IMR-90 (cell line): Measurements from ENCODE around the gene SSTR4. TPM values are rescaled to one million over a fixed set of nuclear protein-coding genes. Genes with fewer than 3 reads are reported as not detected.

ENCODE experiments used
- ATAC-seq: fragments of 200-7000 bp; cut with Tn5 transposase; 2 replicates; pipeline ENCODE4 v1.9.1; 2020; ENCODE audit warnings: low read depth, mild to moderate bottlenecking, moderate library complexity
- BruUV-seq: library from RNA; stranded (reverse); fragments of 400-500 nt; replicated peaks from 2 replicates; lab custom pipeline; 2021; lab: Mats Ljungman, UMichigan
- CTCF ChIA-PET: fragments of 300-600 bp; formaldehyde crosslinking; extraction: SDS; loops from one replicate; lab custom pipeline; 2021; ENCODE audit warnings: antibody characterized with exemption; lab: Yijun Ruan, JAX
- POLR2A ChIA-PET: fragments of 300-600 bp; sonication (Branson Sonifier 250); formaldehyde crosslinking; loops from one replicate; lab custom pipeline; 2022; ENCODE audit warnings: antibody characterized with exemption; ENCODE audit not compliant: unreplicated experiment; lab: Charles Lee
- DNase-seq: peaks from one replicate; pipeline ENCODE4 v3.0.0; 2013
- H2AFZ ChIP-seq: replicated peaks from 2 replicates; pipeline ENCODE3; 2013; ENCODE audit warnings: low read length, mild to moderate bottlenecking; ENCODE audit not compliant: poor library complexity
- H2AK5ac ChIP-seq: 2 replicates; pipeline ENCODE4 v1.6.1; 2013; ENCODE audit warnings: low read depth, low read length, inconsistent platforms
- H2AK9ac ChIP-seq: replicated peaks from 2 replicates; pipeline ENCODE3; 2013; ENCODE audit warnings: mild to moderate bottlenecking, low read depth, low read length, moderate library complexity; ENCODE audit not compliant: poor library complexity
- H2BK120ac ChIP-seq: 2 replicates; pipeline ENCODE4 v1.6.1; 2013; ENCODE audit warnings: low read depth, low read length, inconsistent platforms
- H2BK15ac ChIP-seq: 3 replicates; pipeline ENCODE4 v1.6.1; 2013; ENCODE audit warnings: low read depth, low read length, inconsistent platforms
- H2BK20ac ChIP-seq: 2 replicates; pipeline ENCODE4 v1.6.1; 2013; ENCODE audit warnings: low read depth, mild to moderate bottlenecking, inconsistent platforms, low read length, moderate library complexity
- H2BK5ac ChIP-seq: 2 replicates; pipeline ENCODE4 v1.6.1; 2013; ENCODE audit warnings: mild to moderate bottlenecking, low read depth, low read length, inconsistent platforms; ENCODE audit not compliant: poor library complexity, severe bottlenecking
- H3K14ac ChIP-seq: replicated peaks from 2 replicates; pipeline ENCODE4 v1.6.1; 2013; ENCODE audit warnings: low read depth, low read length, inconsistent platforms
- H3K18ac ChIP-seq: 2 replicates; pipeline ENCODE4 v1.6.1; 2013; ENCODE audit warnings: low read depth, low read length, control low read depth
- H3K23ac ChIP-seq: 2 replicates; pipeline ENCODE4 v1.6.1; 2013; ENCODE audit warnings: low read depth, low read length, inconsistent platforms
- H3K27ac ChIP-seq: 2 replicates; pipeline ENCODE4 v1.5.1; 2013; ENCODE audit warnings: mild to moderate bottlenecking, control low read depth, low read length; ENCODE audit not compliant: insufficient read depth
- H3K27me3 ChIP-seq: 2 replicates; pipeline ENCODE4 v1.6.1; 2013; ENCODE audit warnings: low read length; ENCODE audit not compliant: control insufficient read depth, insufficient read depth
- H3K36me3 ChIP-seq: 2 replicates; pipeline ENCODE4 v1.6.1; 2013; ENCODE audit warnings: low read length, mixed read lengths; ENCODE audit not compliant: control insufficient read depth, insufficient read depth
- H3K4ac ChIP-seq: 2 replicates; pipeline ENCODE4 v1.6.1; 2013; ENCODE audit warnings: low read depth, low read length, inconsistent platforms
- H3K4me1 ChIP-seq: 2 replicates; pipeline ENCODE4 v1.6.1; 2013; ENCODE audit warnings: low read length, mixed read lengths; ENCODE audit not compliant: control insufficient read depth, insufficient read depth
- H3K4me2 ChIP-seq: 2 replicates; pipeline ENCODE4 v1.6.1; 2013; ENCODE audit warnings: low read depth, mild to moderate bottlenecking, control low read depth, low read length, moderate library complexity
- H3K4me3 ChIP-seq: 2 replicates; pipeline ENCODE4 v1.5.1; 2013; ENCODE audit warnings: low read depth, mild to moderate bottlenecking, control low read depth, low read length, moderate library complexity; ENCODE audit not compliant: insufficient read depth
- H3K56ac ChIP-seq: 2 replicates; pipeline ENCODE4 v1.6.1; 2013; ENCODE audit warnings: low read length, inconsistent platforms; ENCODE audit not compliant: insufficient read depth; ENCODE audit errors: extremely low read depth
- H3K79me1 ChIP-seq, 2 experiments: 2 replicates each; pipeline ENCODE4 v1.6.1; 2013; ENCODE audit warnings: low read length in 2 of 2, inconsistent platforms in 1 of 2, low read depth in 1 of 2
- H3K9ac ChIP-seq: 2 replicates; pipeline ENCODE4 v1.6.1; 2013; ENCODE audit warnings: low read depth, low read length, control low read depth
- H3K9me1 ChIP-seq: 2 replicates; pipeline ENCODE4 v1.6.1; 2013; ENCODE audit warnings: low read length, inconsistent platforms; ENCODE audit not compliant: insufficient read depth
- H3K9me3 ChIP-seq: 2 replicates; pipeline ENCODE4 v1.6.1; 2013; ENCODE audit warnings: low read length; ENCODE audit not compliant: control insufficient read depth, insufficient read depth
- H4K20me1 ChIP-seq: 2 replicates; pipeline ENCODE4 v1.6.1; 2013; ENCODE audit warnings: low read length, inconsistent platforms; ENCODE audit not compliant: insufficient read depth
- H4K5ac ChIP-seq: 2 replicates; pipeline ENCODE4 v1.6.1; 2013; ENCODE audit warnings: mild to moderate bottlenecking, low read depth, low read length, control low read depth
- H4K8ac ChIP-seq, 2 experiments: 2 replicates each; pipeline ENCODE4 v1.6.1; 2013; ENCODE audit warnings: low read depth in 2 of 2, low read length in 2 of 2, control low read depth in 1 of 2, inconsistent platforms in 1 of 2
- H4K91ac ChIP-seq: 2 replicates; pipeline ENCODE4 v1.6.1; 2013; ENCODE audit warnings: low read depth, low read length, inconsistent platforms; ENCODE audit not compliant: insufficient read depth
- BHLHE40 ChIP-seq: fragments of 150-350 bp; IDR thresholded peaks from 2 replicates; pipeline ENCODE4 v1.6.1; 2016; ENCODE audit warnings: mild to moderate bottlenecking, low read depth, low read length
- CHD1 ChIP-seq: IDR thresholded peaks from 2 replicates; pipeline ENCODE4 v1.6.1; 2012; ENCODE audit warnings: low read depth, low read length, improper control_type of control experiment
- MAFK ChIP-seq: IDR thresholded peaks from 2 replicates; pipeline ENCODE4 v1.6.1; 2012; ENCODE audit warnings: low read depth, low read length, improper control_type of control experiment
- RAD21 ChIP-seq: IDR thresholded peaks from 2 replicates; pipeline ENCODE4 v1.6.1; 2012; ENCODE audit warnings: low read length, improper control_type of control experiment
- SMC3 ChIP-seq: fragments of 150-350 bp; IDR thresholded peaks from 2 replicates; pipeline ENCODE4 v1.6.1; 2016; ENCODE audit warnings: low read depth, mild to moderate bottlenecking, antibody characterized with exemption, low read length, moderate library complexity
- USF2 ChIP-seq: fragments of 150-350 bp; IDR thresholded peaks from 2 replicates; pipeline ENCODE4 v1.6.1; 2017; ENCODE audit warnings: mild to moderate bottlenecking, antibody characterized with exemption, low read length, low read depth
- WGBS, 2 experiments: methylation state at CpG; one replicate each; pipeline versions ENCODE4 v1.1.5 to v1.1.7; 2013; ENCODE audit warnings: missing lambda C conversion rate in 2 of 2; ENCODE audit not compliant: insufficient read length in 1 of 2; ENCODE audit errors: extremely low coverage in 2 of 2; 5-methylcytosine and 5-hydroxymethylcytosine counted together
- dilution Hi-C: fragments of 300-500 bp; cut with HindIII; formaldehyde crosslinking; loops from one replicate; pipeline ENCODE4 v1.14.3; 2018; ENCODE audit warnings: low sequenced_read_pairs; ENCODE audit not compliant: unreplicated experiment
- in situ Hi-C: fragments of 300-500 bp; cut with MboI; formaldehyde crosslinking; loops from 3 replicates; pipeline ENCODE4 v1.14.3; 2019; ENCODE audit warnings: low sequenced_read_pairs, inconsistent platforms, mixed read lengths
- intact Hi-C: fragments of 100-400 bp; cut with micrococcal nuclease; formaldehyde crosslinking; loops from 2 replicates; pipeline ENCODE4 v1.10.0; 2022
- polyA plus RNA-seq, 3 experiments: library from polyadenylated mRNA; depleted of rRNA; stranded (reverse); fragments of >200 nt; gene quantifications; 2 replicates each; pipeline ENCODE4 v1.2.3, GENCODE V29; 2012; ENCODE audit warnings: low replicate concordance in 1 of 3
- total RNA-seq: library from RNA; depleted of rRNA; stranded (reverse); fragments of >200 nt; gene quantifications from 2 replicates; pipeline ENCODE4 v1.2.3, GENCODE V29; 2012
- TF ChIP-seq, protein P1 (sequence below): conservative IDR thresholded peaks from 2 replicates; pipeline ENCODE4 v1.5.1; 2012; ENCODE audit warnings: mild to moderate bottlenecking, low read depth, low read length, improper control_type of control experiment

SSTR4 gene
- total and polyA plus RNA-seq, 2 of the 4 experiments (the other 2 are of a cell fraction), result not detected

DNA sequence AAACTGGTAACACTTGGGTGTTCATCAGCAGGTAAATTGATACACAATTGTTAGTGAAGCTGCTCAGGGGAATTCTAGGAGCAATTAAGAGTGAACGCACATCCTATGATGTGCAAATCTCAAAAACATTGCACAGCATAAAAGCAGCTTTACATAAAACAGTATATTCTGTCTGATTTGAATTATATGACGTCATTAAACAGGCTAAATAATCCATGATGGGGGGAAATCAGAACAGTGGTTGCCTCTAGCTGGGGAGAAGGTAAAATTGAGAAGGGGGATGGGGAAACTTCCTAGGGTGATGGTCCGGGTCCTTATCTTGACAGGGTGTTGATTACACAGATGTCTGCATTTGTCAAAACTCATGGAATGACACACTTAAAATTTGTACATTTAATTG is 31.7 kb downstream of the SSTR4 start:
- H3K56ac ChIP-seq, result no peak overlapping the region
- H2AK5ac ChIP-seq, result no peak overlapping the region
- in situ Hi-C loops, result no loop called here
- H3K18ac ChIP-seq, result no peak overlapping the region
- no peak overlapping the region for H2BK20ac ChIP-seq
- intact Hi-C loops, result no loop called here
- ChIA-PET CTCF (no interaction called here), POLR2A (no interaction called here)
- H3K14ac ChIP-seq, result no peak overlapping the region
- no peak overlapping the region for H3K23ac ChIP-seq
- no peak overlapping the region for H3K4ac ChIP-seq
- no peak overlapping the region for H4K5ac ChIP-seq
- no TSS peak for BruUV-seq
- H4K8ac ChIP-seq, result no peak overlapping the region
- WGBS, 2 experiments, result no CpG with 5 or more reads among the region's 3 CpGs
- no peaks in the 10 kb centered on the region for H3K9me3 ChIP-seq
- H3K36me3 ChIP-seq, result no peaks in the 10 kb centered on the region
- no peak overlapping the region for H2BK5ac ChIP-seq
- H3K79me1 ChIP-seq, result no peaks in the 10 kb centered on the region
- H3K4me2 ChIP-seq, result no peak overlapping the region
- no peak overlapping the region for H2AK9ac ChIP-seq
- no peak overlapping the region for H2BK15ac ChIP-seq
- no peak for TF ChIP-seq BHLHE40
- TF ChIP-seq, protein P1, sequence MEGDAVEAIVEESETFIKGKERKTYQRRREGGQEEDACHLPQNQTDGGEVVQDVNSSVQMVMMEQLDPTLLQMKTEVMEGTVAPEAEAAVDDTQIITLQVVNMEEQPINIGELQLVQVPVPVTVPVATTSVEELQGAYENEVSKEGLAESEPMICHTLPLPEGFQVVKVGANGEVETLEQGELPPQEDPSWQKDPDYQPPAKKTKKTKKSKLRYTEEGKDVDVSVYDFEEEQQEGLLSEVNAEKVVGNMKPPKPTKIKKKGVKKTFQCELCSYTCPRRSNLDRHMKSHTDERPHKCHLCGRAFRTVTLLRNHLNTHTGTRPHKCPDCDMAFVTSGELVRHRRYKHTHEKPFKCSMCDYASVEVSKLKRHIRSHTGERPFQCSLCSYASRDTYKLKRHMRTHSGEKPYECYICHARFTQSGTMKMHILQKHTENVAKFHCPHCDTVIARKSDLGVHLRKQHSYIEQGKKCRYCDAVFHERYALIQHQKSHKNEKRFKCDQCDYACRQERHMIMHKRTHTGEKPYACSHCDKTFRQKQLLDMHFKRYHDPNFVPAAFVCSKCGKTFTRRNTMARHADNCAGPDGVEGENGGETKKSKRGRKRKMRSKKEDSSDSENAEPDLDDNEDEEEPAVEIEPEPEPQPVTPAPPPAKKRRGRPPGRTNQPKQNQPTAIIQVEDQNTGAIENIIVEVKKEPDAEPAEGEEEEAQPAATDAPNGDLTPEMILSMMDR, result no peak
- no peak for TF ChIP-seq SMC3
- TF ChIP-seq RAD21, result no peak
- TF ChIP-seq USF2, result no peak
- TF ChIP-seq MAFK, result no peak
- no peak for TF ChIP-seq CHD1
- dilution Hi-C loops, result no loop called here
- no peak overlapping the region for H3K4me3 ChIP-seq
- peaks cover 27% of the 10 kb centered on the region for H3K27me3 ChIP-seq
- H3K4me1 ChIP-seq, result peaks cover 3% of the 10 kb centered on the region; the same call in 1 of the 2 replicates
- no peak overlapping the region for H3K27ac ChIP-seq
- H4K91ac ChIP-seq, result no peak overlapping the region
- H2AFZ ChIP-seq, result no peak overlapping the region
- ATAC-seq (no peak), DNase-seq (no peak)
- no peak overlapping the region for H3K9ac ChIP-seq
- no peaks in the 10 kb centered on the region for H4K20me1 ChIP-seq
- 0 out of 2 replicates have a peak, but pooled peaks cover 2% of the 10 kb centered on the region for H3K9me1 ChIP-seq
- H2BK120ac ChIP-seq, result no peak overlapping the region
